ENCODE data around the gene GABRB3.
"Not testable (repeated sequence)": the region's sequence is repeated elsewhere in the genome, so short reads cannot be mapped to it uniquely, and the experiment has no call there.

GABRB3 gene

DNA sequence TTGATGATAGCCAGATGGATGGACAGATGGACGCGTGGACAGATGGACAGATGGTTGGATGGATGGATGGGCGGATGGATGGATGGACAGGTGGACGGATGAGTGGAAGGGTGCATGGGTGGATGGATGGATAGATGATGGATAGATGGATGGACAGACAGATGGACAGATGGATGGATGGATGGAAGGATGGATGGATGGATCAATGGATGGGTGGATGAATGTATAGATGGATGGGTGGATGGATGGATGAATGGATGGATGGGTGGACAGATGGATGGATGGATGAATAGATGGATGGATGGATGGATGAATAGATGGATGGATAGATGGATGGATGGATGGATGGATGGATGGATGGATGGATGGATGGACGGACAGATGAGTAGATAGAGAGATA, 40.9 kb downstream of the GABRB3 start:
- DNase-seq: no peak

DNA sequence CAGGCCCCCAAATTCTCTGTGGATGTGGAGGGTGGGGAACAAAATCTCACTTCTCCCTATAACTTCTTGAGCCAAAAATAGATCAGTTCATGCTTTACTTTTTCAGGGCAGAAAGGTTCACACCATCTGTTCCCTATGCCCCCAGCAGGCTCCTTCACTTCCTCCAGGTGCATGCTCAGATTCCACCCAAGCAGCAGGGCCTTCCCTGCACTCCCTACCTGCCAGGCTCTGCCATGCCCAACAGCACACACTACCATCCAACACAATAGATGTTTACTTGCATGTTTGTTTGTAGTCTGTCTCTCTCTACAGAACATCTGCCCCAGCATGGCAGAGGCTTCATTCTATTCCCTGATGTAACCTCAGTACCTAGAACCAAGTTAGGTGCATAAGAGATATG, 43.3 kb downstream of the GABRB3 start:
- DNase-seq: no peak

DNA sequence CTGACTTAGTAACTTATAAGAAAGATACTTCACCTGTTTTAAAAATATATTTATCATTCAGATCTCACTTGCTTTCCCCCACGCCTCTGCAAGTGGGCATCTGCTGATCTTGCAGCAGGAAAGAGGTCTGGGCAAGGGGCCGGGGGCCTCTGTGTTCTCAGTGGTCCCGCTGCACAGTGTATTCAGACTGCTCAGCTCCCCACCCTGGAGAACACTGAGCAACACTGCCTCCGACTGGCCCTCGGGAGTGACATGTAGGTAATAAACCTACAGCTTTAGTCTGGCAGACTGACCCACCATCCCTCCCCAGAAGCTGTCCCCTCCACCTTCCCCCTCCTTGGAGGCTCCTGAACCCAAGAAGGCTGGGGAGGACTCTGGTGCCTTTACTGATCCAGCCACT, 43.8 kb downstream of the GABRB3 start:
- DNase-seq: no peak

DNA sequence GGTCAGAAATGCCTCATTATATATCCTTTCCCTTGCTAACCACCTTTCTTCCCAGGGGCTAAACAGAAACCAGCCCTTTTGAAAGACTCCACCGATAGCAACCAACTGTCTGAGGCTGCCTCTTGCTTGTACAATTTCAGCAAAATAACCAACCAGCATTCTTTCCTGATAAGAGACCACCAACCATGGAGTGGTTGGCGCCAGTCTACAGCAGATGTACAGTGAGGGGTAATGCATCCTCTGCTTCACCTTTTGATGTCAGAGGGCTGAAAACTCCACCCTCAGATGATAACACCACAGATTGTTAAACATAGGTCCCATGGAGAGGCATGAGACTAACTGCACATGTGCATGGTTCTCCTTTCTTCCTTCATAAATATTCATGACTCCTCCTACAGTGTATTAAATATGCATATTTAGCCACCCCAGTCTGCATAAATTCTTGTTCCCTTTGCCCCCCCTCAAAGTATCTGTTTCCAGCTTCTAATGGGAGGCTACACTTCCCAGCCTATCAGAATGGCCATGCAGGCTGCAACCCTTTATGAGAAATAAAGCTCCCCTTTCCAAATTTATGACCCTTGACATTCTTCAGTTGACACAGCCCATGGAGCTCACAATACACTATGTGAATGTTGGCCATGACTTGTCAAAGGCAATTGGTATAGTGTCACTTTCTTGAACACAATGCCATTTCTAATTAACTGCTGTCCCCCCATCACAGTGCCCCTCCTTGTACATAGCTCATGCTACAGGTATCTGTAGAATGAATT, 48.3 kb downstream of the GABRB3 start:
- no peak for DNase-seq

DNA sequence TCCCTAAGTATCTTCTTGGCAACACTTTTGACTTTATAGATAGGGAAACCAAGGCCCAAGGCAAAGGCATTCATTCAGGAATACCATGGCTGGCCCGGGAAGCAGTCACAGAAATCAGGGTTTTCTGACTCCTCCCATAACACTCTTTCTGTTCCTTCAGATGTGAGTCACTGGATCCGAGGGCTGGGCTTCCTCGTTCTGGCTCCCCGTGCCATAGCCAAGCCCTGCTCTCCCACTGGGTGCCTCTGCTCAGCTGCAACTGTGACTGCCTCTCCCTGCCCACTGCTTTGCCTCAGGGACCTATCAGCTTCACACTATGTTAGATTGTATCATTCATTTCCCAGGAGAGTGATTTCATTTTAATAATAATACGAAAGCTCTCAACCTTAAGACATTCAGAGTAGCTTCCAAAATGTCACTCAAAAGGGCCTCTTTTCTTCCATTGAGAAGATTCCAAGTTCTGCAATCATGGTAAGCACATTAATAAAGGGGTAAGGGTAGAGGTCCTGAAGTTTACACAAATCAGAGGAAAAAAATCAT, 50.2 kb downstream of the GABRB3 start:
- DNase-seq: no peak

DNA sequence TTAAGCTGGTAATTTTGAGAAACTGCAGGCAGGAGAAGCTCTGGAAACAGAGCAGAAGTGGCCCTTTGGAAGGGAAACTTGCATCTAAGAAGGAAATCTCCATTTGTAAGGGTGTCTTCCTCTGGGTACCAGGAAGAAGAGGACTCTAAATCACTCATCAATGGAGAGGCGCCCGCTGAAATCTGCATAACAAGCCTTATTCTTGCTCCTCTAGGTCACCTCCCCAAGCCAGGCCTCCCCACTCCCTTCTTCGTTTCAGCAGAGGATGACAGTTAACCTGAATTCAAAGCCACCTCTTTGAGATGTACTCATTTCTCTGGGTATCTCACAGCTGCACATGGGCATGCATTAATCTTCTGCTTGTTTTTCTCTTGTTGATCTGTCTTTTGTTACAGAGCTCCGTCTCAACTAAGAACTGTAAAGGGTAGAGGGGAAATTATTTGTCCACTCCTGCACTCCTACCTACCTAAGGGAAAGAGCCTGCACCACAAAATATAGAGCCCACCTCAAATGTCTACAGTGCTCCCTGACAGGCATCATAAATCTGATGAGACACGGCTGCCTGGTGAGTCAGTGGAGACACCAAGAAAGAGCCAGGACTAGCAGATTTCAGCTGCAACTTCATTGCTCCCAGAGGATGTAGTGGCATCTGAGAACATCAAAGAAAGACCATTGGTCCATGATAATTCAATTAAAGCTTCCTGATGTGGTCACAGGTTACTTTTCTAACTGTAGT, 51.5 kb downstream of the GABRB3 start:
- no peak for DNase-seq

DNA sequence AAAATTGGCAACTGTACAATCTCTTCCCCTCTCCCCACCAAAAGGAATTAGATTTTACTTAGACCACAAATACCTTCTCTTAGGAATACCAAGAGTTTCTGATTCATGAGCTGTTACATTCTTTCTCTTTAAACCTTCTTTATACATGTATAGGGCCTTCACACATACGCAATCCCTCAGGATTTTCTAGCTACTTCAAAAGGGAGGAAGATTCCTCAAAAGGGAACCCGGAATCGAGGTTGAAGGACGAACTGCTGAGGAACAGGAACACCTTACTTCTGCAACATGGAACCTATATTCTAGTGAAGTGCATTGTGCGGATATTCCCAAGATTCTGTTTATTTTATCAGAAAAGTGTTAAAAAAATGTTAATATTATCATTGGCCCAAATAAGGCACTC, 52.3 kb downstream of the GABRB3 start:
- no peak for DNase-seq

DNA sequence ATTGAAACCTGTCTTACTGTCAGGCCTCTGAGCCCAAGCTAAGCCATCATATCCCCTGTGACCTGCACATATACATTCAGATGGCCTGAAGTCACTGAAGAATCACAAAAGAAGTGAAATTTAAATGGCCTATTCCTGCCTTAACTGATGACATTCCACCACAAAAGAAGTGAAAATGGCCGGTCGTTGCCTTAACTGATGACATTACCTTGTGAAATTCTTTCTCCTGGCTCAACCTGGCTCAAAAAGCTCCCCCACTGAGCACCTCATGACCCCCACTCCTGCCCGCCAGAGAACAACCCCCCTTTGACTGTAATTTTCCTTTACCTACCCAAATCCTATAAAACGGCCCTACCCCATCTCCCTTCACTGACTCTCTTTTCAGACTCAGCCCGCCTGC, 53.0 kb downstream of the GABRB3 start:
- DNase-seq: not testable (repeated sequence)

DNA sequence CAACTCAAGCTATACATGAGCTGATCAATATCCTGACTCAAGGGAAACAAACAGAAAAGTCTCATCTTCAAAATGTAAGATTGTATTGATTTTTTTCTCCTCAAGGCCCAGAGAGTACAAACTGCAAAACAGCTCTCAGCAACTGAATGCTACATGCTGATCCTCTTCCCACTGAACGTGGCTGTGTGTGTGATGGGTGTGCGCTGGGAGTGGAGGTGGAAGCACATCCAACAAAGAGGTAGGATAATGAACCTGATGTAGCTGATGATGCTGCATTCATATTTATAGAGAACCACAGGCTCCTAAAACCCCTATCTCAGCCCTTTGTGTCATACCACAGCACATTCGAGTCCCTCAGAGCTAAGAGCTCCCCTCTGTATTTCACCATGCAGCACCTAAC, 56.8 kb downstream of the GABRB3 start:
- DNase-seq: no peak

DNA sequence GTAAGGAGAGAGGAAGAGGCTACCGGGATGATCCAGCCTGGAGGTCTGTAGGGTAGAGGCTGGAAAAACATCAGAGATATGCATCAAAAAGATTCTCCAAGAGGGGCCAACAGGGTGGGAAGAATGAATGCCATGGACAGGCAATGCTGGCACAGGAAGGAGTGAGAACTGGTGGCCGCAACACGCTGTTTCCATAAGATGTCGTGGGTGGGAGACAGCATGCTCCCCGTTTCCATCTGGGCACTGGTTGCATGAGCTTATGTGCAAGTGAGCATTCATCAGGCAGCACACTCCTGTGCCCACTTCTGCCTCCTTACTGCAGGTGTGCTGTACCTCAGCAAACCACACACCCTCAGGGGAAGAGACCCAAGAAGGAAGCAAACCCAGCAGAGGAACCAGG, 59.4 kb downstream of the GABRB3 start:
- no peak for DNase-seq

DNA sequence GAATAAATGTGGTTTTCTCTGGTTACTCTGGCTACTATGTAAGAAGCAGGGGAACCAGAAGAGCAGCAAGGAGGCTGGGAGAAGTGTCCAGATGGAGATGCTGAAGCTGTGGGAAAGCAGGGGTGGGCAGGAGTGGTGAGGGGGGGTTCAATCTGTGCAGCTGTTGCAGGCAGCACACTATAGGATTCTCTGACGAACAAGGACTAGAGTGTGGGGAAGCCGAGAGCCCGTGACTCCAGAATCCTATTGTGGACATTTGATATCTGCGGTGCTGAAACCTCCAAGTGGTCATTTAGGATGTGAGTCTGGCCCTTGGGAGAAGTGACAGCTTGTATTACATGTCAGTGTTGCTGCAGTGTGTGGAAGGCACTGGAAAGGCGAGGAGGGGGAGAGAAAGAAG, 60.5 kb downstream of the GABRB3 start:
- DNase-seq: no peak

DNA sequence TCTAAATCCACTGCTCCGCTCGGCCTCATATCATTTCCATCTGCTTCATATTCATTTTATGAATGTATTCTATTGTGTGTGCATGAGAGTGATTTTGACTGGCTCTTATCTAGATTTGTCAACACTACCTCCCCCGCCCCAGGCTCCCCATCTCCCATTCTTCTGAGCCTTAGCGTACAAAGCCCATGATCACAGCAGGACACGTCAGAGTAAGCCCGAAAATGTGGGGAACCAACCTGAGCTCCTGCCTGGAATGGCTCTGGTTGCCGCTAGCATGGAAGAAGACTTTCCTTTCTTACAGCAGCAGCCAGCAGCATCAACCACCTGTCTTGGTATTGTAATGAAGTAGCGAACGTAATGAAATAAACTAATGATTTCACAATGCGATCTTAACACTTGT, 61.4 kb downstream of the GABRB3 start:
- no peak for DNase-seq

DNA sequence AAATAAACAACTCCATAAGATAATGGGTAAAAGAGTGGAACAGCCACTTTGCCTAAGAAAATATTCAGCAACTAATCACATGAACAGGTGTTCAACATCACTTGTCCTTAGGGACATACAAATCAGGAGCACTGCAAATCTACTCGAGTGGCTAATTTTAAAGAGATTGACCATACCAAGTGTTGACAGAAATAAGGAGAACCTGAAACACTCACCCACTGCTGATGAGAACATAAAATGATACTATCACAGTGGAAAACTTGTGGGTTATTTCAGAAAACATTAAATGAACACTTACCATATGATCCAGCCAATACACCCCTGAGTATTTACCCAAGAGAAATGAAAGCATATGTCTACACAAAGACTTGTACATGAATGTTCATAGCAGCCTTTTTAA, 70.5 kb downstream of the GABRB3 start:
- DNase-seq: no peak

DNA sequence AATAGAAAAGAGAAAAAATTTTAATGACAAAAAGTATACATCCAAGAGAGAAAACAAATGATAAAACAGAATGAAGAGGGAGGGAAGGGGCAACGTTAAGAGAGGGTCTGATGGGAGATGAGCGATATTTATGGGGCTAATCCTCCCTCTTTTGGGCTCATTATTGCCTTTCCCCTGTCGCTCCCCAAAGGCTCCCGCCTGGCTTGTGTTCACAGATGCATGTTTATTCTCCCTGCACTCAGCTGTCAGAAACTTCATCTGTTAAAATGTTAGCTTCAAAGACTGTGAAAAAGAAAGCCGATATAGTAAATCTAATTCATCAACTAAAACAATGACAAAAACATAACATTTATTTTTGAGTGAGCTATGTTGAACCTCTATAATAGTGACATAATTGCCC, 74.3 kb downstream of the GABRB3 start:
- no peak for DNase-seq

DNA sequence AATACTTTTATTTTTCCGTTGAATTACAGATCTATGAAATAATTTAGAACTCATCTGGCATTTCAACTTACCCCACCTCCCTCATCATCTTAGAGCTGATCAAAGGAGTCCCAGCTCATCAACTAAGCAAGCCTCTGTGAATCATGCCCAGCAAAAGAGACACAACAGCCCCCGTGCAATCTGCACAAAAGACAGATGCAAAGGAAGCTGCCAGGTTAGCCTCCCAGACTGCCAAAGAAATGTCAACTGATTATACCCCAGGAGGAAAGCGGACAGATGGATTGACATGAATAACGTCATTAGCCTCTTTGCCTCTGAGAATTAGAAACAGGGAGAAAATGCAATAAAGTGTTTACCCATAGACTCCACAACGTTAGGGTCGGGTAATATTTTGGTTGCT, 75.0 kb downstream of the GABRB3 start:
- no peak for DNase-seq

DNA sequence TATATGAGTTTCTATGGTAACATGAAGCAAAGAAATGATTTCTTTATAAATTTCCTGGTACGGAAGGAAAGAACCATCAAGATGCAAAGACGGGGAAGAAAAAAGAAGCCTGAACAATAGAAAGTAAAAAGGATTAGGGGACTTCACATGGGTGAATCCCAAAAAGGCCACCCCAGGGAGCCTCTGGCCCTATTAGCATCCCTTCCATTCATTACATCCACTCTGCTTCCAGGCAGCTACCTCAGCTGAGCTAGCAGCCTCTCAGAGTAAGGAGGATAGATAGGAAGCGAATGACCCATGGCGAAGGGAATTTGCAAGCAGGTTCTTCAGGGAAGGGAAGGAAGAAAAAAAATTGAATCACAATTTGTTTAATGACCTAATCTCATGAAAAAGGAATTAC, 81.6 kb downstream of the GABRB3 start:
- no peak for DNase-seq

DNA sequence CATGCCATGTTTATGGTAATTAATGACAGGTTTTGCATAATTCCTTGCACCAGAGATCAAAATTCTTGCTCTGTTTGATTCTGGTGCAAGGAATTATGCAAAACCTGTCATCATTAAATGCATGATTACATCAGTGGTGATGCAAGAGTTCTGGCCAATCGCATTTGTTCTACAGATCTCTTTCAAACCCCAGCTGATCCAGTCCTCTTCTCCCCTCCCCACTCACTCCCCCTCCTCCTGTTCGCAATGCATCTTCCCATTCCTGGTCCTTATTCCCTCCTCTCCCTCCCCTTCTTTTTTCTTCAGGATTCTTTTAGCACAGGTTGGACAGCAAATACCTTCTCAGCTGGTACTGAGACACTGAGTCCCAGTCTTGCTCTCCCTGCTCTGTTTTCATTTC, 82.1 kb downstream of the GABRB3 start:
- no peak for DNase-seq

DNA sequence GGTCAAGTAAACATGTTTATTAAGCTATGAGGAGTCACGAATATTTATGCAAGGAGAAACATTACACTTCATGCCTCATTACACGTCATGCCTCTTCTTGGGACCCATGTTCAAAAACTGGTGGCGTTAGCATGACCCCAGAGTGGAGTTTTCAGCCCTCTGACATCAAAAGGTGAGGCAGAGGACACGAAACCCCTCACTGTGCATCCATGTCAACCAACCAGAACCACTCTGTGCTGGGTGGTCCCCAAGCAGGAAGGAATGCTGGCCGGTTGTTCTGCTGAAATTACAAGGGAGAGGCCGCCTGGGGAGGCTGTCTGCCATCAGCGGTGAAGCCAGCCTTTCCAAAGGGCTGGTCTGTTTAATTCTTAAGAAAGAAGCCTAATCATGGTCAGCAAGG, 83.4 kb downstream of the GABRB3 start:
- no peak for DNase-seq

DNA sequence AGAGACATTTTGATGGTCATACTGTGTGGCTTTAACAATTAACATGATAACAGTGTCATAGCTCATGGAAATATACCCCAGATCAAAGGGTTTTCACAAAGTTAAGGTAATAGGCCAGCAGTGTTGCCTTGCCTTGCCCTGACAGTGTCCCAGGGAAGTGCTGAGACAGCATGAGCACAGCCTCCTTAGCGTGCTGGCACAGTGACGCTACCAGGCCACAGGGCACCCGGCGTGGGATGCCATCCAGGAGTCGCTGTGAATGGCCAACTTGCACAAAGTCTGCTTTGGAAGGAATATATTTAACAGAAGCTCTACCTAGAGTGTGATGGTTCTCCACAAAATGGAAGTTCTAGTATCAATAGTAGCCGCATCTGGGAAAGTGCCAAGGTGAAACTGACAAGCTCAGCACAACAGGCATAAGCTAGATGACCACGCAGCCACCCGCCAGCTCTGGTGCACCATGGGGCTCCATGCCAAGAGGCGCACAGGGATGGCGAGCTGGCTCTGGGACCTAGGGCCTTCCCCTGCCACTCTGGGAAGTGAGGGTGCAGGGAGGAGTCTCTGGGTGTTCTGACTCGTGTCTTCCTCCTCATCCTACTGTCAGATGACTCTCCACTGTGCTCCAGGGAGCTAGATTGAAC, 86.2 kb downstream of the GABRB3 start:
- no peak for DNase-seq

DNA sequence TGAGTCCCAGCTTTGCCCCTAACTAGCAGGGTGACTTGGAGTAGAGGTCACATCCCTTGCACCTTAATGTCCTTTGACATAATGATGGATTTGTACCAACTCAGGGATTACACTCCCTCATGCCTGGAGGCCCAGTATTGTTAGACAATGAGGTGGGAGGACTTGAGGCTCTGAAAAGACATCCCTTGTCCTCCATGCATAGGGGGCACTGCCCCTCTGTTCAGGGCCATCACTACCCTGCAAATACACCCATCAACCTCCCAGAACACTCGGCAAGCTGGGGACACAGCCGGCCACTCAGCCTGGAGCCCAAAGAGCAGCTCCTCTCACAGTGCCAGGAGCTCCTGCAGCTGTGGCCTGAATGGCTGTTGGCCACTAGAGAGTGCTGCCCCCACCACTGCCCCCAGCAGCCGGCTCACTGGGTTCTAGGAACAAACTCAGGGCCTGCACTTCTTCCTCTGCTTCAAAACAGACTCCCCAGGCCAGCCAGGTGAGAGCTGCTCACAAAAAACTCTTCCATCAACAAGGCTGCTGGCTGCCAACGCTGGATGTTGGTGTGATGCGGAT, 90.2 kb downstream of the GABRB3 start:
- DNase-seq: no peak

DNA sequence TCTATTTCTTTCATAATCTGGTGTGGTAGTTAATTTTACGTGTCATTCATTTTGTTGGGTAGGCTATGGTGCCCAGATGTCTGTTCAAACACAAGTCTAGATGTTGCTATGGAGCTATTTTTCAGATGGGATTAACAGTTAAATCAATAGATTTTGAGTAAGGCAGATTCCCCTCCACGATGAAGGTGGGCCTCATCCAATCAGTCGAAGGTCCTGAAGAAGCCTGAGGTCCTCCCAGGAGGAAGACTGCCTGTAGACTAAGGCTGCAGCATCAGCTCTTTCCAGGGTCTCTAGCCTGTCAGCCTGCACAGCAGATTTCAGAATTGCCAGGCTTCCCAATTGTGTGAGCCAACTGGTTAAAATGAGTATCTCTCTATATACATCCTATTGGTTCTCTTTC, 92.9 kb downstream of the GABRB3 start:
- no peak for DNase-seq

DNA sequence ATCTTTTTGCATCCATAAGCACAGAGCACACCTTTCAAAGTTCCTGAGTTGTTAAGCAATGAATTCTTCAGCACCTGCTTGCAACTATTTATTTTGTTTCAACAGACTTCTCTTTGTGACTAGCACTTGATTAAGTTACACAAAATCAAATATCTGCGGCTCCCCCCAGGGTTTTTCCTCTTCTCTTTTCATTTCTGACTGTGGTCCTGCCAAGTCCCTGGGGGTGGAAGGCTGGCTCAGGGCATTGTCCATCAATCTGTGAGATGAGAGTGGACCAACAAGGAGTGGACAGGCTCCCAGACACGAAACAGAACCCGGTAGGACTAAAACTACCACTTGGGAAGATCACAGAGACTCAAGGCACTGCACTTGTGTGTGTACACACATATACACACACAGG, 96.8 kb downstream of the GABRB3 start:
- no peak for DNase-seq

DNA sequence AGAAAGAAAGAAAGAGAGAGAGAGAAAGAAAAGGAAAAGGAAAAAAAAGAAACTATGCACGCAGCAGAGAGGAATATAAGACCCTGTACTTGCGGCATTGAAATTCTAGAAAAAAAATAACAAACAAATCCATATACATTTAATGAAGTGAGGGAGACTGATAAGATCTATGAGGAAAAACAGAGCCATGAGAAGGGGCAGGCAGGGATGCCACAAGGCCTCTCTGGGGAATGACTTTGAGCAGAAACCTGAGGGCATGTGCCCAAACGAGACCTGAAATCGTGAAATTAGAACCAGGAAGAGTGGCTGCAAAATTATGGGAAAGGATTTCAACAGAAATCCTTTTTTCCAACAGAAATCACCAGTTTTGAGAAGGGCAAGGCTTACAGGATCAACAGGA, 98.4 kb downstream of the GABRB3 start:
- DNase-seq: no peak

DNA sequence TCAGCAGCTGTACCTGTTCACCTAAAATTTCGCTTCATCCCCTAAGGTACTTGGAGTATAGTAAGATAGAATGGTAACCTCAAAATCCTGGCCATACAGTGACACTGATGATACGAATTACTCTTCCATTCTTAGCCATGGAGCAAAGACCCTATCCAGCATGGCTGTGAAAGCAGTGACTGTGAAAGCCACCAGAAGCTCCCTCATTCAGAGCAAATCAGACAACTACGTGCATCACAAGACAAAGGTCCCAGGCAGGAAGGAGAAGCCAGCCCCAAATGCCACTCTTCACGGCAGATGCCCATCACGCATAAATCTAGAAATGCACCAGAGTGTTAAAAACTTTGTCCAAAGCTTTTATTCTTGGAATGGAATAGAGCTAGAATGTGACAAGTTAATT, 99.4 kb downstream of the GABRB3 start:
- no peak for DNase-seq

Data from kidney glomerular epithelial cell (primary cell).